ENCODE measurements around the gene SSC5D. TPM values are rescaled to one million over a fixed set of nuclear protein-coding genes. Genes with fewer than 3 reads are reported as not detected.

Gene SSC5D
- total RNA-seq, 1 experiment from 2014 or later, result 0.86 TPM

DNA sequence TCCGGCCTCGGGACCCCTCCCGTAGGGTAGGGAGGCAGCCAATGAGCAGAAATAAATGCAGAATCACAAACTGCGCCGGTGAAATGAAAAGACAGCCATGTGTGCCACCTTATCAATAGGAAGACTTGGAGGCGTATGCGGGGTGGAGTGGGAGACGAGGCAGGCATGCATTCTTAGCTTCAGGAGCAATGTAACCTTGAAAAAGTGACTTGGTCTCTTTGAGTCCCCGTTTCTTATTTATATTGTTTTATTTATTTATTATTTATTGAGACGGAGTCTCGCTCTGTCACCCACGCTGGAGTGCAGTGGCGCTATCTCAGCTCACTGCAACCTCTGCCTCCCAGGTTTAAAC is 16.0 kb downstream of the SSC5D start:
- DNase-seq, result no peak
- CTCF ChIA-PET, result interaction anchor here (0.7 to 2.8 kb wide), 32 partner anchors 10 to 442 kb away, joined by 3 to 35 read pairs (median 6); partner anchors contain the start of genes DNAAF3, FIZ1, HSPBP1 and ISOC2
- peak overlapping the region; percentile 53 for H3K4me3 ChIP-seq (ENCODE audit: low read depth, low read length)
- peaks cover 13% of the 10 kb centered on the region for H3K4me1 Mint-ChIP-seq (ENCODE audit: low read depth, unreplicated experiment)
- H3K9me3 ChIP-seq, result peaks cover 8% of the 10 kb centered on the region; the same call in 1 of the 2 replicates
- peaks cover 17% of the 10 kb centered on the region for H3K36me3 Mint-ChIP-seq (ENCODE audit: insufficient read depth, unreplicated experiment)
- POLR2A ChIA-PET, result interaction anchor here (0.6 to 1.3 kb wide), 12 partner anchors 19 to 617 kb away, joined by 3 to 17 read pairs (median 4); partner anchors contain the start of genes ISOC2, NAT14, UBE2S and ZNF628
- peaks cover 18% of the 10 kb centered on the region for H3K9me3 Mint-ChIP-seq (ENCODE audit: unreplicated experiment)
- BruUV-seq (replicated peaks), result no TSS peak
- TF ChIP-seq CTCF (IDR thresholded peaks at IDR 0.05; ENCODE audit: insufficient read depth in 1 of 2, low read depth in 1 of 2, low read length in 1 of 2, severe bottlenecking in 1 of 2, unreplicated experiment in 1 of 2), result no peak
- H3K27me3 ChIP-seq (replicated peaks; ENCODE audit: control insufficient read depth, insufficient read depth, low read length), result no peaks in the 10 kb centered on the region
- H3K4me3 Mint-ChIP-seq (ENCODE audit: unreplicated experiment), result peak overlapping the region; percentile 87
- H3K36me3 ChIP-seq (ENCODE audit: control insufficient read depth, insufficient read depth, low read length), result no peaks in the 10 kb centered on the region
- H3K27me3 Mint-ChIP-seq (ENCODE audit: insufficient read depth, unreplicated experiment), result peaks cover 10% of the 10 kb centered on the region
- peak overlapping the region; percentile 93 for H3K27ac Mint-ChIP-seq (ENCODE audit: unreplicated experiment)
- intact Hi-C loops (cut with micrococcal nuclease; ENCODE audit: unreplicated experiment), result loop anchor here (2.0 to 10.0 kb wide), 3 partner anchors 37 to 128 kb away; partner anchors contain the start of gene UBE2S
- peaks cover 8% of the 10 kb centered on the region; the same call in 1 of the 2 replicates for H3K4me1 ChIP-seq

GRCh38 chr19:55504981-55505380 is 16.7 kb downstream of the SSC5D start:
- peaks cover 8% of the 10 kb centered on the region; the same call in 1 of the 2 replicates for H3K4me1 ChIP-seq
- no peak overlapping the region for H3K4me3 ChIP-seq (ENCODE audit: low read depth, low read length)
- peaks cover 11% of the 10 kb centered on the region for H3K27me3 Mint-ChIP-seq (ENCODE audit: insufficient read depth, unreplicated experiment)
- peaks cover 8% of the 10 kb centered on the region; the same call in 1 of the 2 replicates for H3K9me3 ChIP-seq
- peaks cover 18% of the 10 kb centered on the region for H3K9me3 Mint-ChIP-seq (ENCODE audit: unreplicated experiment)
- DNase-seq, result no peak
- peaks cover 10% of the 10 kb centered on the region for H3K4me1 Mint-ChIP-seq (ENCODE audit: low read depth, unreplicated experiment)
- intact Hi-C loops (cut with micrococcal nuclease; ENCODE audit: unreplicated experiment), result loop anchor here (2.0 to 10.0 kb wide), 3 partner anchors 38 to 127 kb away; partner anchors contain the start of gene UBE2S
- TF ChIP-seq CTCF (IDR thresholded peaks at IDR 0.05; ENCODE audit: insufficient read depth in 1 of 2, low read depth in 1 of 2, low read length in 1 of 2, severe bottlenecking in 1 of 2, unreplicated experiment in 1 of 2), result no peak
- H3K36me3 Mint-ChIP-seq (ENCODE audit: insufficient read depth, unreplicated experiment), result peaks cover 14% of the 10 kb centered on the region
- no peak overlapping the region for H3K4me3 Mint-ChIP-seq (ENCODE audit: unreplicated experiment)
- POLR2A ChIA-PET, result interaction anchor here (1.3 kb wide), 1 partner anchor 43 kb away, joined by 5 read pairs; the partner anchor contains the start of gene ISOC2
- H3K27me3 ChIP-seq (replicated peaks; ENCODE audit: control insufficient read depth, insufficient read depth, low read length), result no peaks in the 10 kb centered on the region
- no peak overlapping the region for H3K27ac Mint-ChIP-seq (ENCODE audit: unreplicated experiment)
- no peaks in the 10 kb centered on the region for H3K36me3 ChIP-seq (ENCODE audit: control insufficient read depth, insufficient read depth, low read length)
- CTCF ChIA-PET, result interaction anchor here (0.6 to 2.8 kb wide), 5 partner anchors 29 to 121 kb away, joined by 3 to 35 read pairs (median 10); partner anchors contain the start of gene ZNF628
- no TSS peak for BruUV-seq (replicated peaks)

GRCh38 chr19:55508120-55508519 is 19.9 kb downstream of the SSC5D start:
- Histone ChIP-seq H3K36me3 (ENCODE audit: control insufficient read depth, insufficient read depth, low read length) (no peaks in the 10 kb centered on the region), H3K9me3 (peaks cover 8% of the 10 kb centered on the region; the same call in 1 of the 2 replicates), H3K27me3 (replicated peaks; ENCODE audit: control insufficient read depth, insufficient read depth, low read length) (no peaks in the 10 kb centered on the region; the same call in 1 of the 2 replicates), H3K4me3 (ENCODE audit: low read depth, low read length) (no peak overlapping the region), H3K4me1 (peaks cover 5% of the 10 kb centered on the region; the same call in 1 of the 2 replicates)
- ChIA-PET CTCF (interaction anchor here (0.8 kb wide), 1 partner anchor 9 kb away, joined by 3 read pairs; no protein-coding TSS in a partner anchor), POLR2A (no interaction called here)
- Mint-ChIP-seq H3K27me3 (ENCODE audit: insufficient read depth, unreplicated experiment) (peaks cover 10% of the 10 kb centered on the region), H3K4me1 (ENCODE audit: low read depth, unreplicated experiment) (peaks cover 8% of the 10 kb centered on the region), H3K36me3 (ENCODE audit: insufficient read depth, unreplicated experiment) (peaks cover 11% of the 10 kb centered on the region), H3K9me3 (ENCODE audit: unreplicated experiment) (peaks cover 6% of the 10 kb centered on the region), H3K27ac (ENCODE audit: unreplicated experiment) (no peak overlapping the region), H3K4me3 (ENCODE audit: unreplicated experiment) (no peak overlapping the region)
- BruUV-seq (replicated peaks), result no TSS peak
- intact Hi-C loops (cut with micrococcal nuclease; ENCODE audit: unreplicated experiment), result loop anchor here (10.0 kb wide), 1 partner anchor 103 kb away; the partner anchor contains the start of gene UBE2S
- no peak for DNase-seq
- no peak for TF ChIP-seq CTCF (IDR thresholded peaks at IDR 0.05; ENCODE audit: insufficient read depth in 1 of 2, low read depth in 1 of 2, low read length in 1 of 2, severe bottlenecking in 1 of 2, unreplicated experiment in 1 of 2)
